GM10266 (cell line): ENCODE measurements around the gene TTC28.

Source experiments
- DNase-seq: peaks from one replicate; pipeline ENCODE4 v3.0.0; 2012; ENCODE audit errors: extremely low spot score
- CTCF ChIP-seq: IDR thresholded peaks from 2 replicates; pipeline ENCODE4 v1.5.1; 2012; ENCODE audit warnings: mild to moderate bottlenecking, low read depth; ENCODE audit not compliant: control insufficient read depth, insufficient read depth; ENCODE audit errors: missing control alignments

The TTC28 gene

GRCh38 chr22:28426346-28427132 is 253.1 kb downstream of the TTC28 start:
- no peak for DNase-seq
- no peak for TF ChIP-seq CTCF

GRCh38 chr22:28425211-28425610 is 254.4 kb downstream of the TTC28 start:
- DNase-seq: no peak
- TF ChIP-seq CTCF: no peak

- DNase-seq: no peak
- no peak for TF ChIP-seq CTCF
Measured at GRCh38 chr22:28424427-28425080, 255.1 kb downstream of the TTC28 start.

- DNase-seq: no peak
- TF ChIP-seq CTCF: no peak
Measured at GRCh38 chr22:28419919-28420318, 259.7 kb downstream of the TTC28 start.

- TF ChIP-seq CTCF: no peak
- no peak for DNase-seq
Measured at GRCh38 chr22:28418008-28418407, 261.6 kb downstream of the TTC28 start.

- DNase-seq: no peak
- no peak for TF ChIP-seq CTCF
Measured at GRCh38 chr22:28417431-28417830, 262.2 kb downstream of the TTC28 start.

- DNase-seq: no peak
- no peak for TF ChIP-seq CTCF
Measured at GRCh38 chr22:28414913-28415312, 264.7 kb downstream of the TTC28 start.
